HPDE6-E6E7 (cell line): Measurements from ENCODE around the gene DENND1A.
"Not testable (repeated sequence)": the region's sequence is repeated elsewhere in the genome, so short reads cannot be mapped to it uniquely, and the experiment has no call there.

ENCODE experiments used
- DNase-seq: peaks from one replicate; pipeline ENCODE4 v3.0.0; 2011; ENCODE audit warnings: missing footprints; ENCODE audit errors: extremely low spot score

DENND1A gene

GRCh38 chr9:123342247-123342646, 587.7 kb downstream of the DENND1A start:
- DNase-seq: no peak

GRCh38 chr9:123341816-123342215, 588.1 kb downstream of the DENND1A start:
- no peak for DNase-seq

GRCh38 chr9:123339666-123340510, 590.0 kb downstream of the DENND1A start:
- DNase-seq: no peak

GRCh38 chr9:123338710-123339665, 590.9 kb downstream of the DENND1A start:
- DNase-seq: no peak

GRCh38 chr9:123337971-123338370, 592.0 kb downstream of the DENND1A start:
- no peak for DNase-seq

- no peak for DNase-seq
These were observed 593.0 kb downstream of the DENND1A start for GRCh38 chr9:123336959-123337358.

- no peak for DNase-seq
These were observed 593.5 kb downstream of the DENND1A start for GRCh38 chr9:123336449-123336848.

GRCh38 chr9:123335986-123336329, 594.0 kb downstream of the DENND1A start:
- DNase-seq: no peak

- no peak for DNase-seq
These were observed 594.5 kb downstream of the DENND1A start for GRCh38 chr9:123335193-123335985.

GRCh38 chr9:123334639-123335038, 595.3 kb downstream of the DENND1A start:
- DNase-seq: no peak

GRCh38 chr9:123333058-123333669, 596.8 kb downstream of the DENND1A start:
- not testable (repeated sequence) for DNase-seq

- DNase-seq: no peak
These were observed 598.4 kb downstream of the DENND1A start for GRCh38 chr9:123331346-123332060.
